ENCODE results near the gene DIAPH2.

GRCh38 chrX:97096385-97096784, 411.7 kb downstream of the DIAPH2 start:
- no peak for TF ChIP-seq POLR2A (IDR thresholded peaks at IDR 0.05)
- TF ChIP-seq CTCF (IDR thresholded peaks at IDR 0.05): no peak
- no peak for TF ChIP-seq EP300 (IDR thresholded peaks at IDR 0.05; ENCODE audit: low read depth)
- no peak for TF ChIP-seq POLR2AphosphoS5 (IDR thresholded peaks at IDR 0.05)
